Measurements from ENCODE around the gene ATP2B3.

The ATP2B3 gene

GRCh38 chrX:153582896-153583295 lies 65.5 kb downstream of the ATP2B3 start:
- H3K36me3 ChIP-seq (ENCODE audit: control insufficient read depth, insufficient read depth, low read length): peaks cover 2% of the 10 kb centered on the region
- no peak overlapping the region for H3K4me3 ChIP-seq (ENCODE audit: low read depth, low read length)
- no peaks in the 10 kb centered on the region for H3K4me1 ChIP-seq (ENCODE audit: control insufficient read depth, insufficient read depth, low read length)
- no peak overlapping the region for H3K9ac ChIP-seq (ENCODE audit: low read depth, low read length)
- H3K27me3 ChIP-seq (ENCODE audit: control insufficient read depth, insufficient read depth, low read length): no peaks in the 10 kb centered on the region
- no peaks in the 10 kb centered on the region for H3K9me3 ChIP-seq (ENCODE audit: control insufficient read depth, insufficient read depth, low read length)

GRCh38 chrX:153583433-153583832 lies 66.0 kb downstream of the ATP2B3 start:
- no peaks in the 10 kb centered on the region for H3K27me3 ChIP-seq (ENCODE audit: control insufficient read depth, insufficient read depth, low read length)
- H3K9me3 ChIP-seq (ENCODE audit: control insufficient read depth, insufficient read depth, low read length): peaks cover 3% of the 10 kb centered on the region
- no peaks in the 10 kb centered on the region for H3K4me1 ChIP-seq (ENCODE audit: control insufficient read depth, insufficient read depth, low read length)
- H3K4me3 ChIP-seq (ENCODE audit: low read depth, low read length): no peak overlapping the region
- peaks cover 2% of the 10 kb centered on the region for H3K36me3 ChIP-seq (ENCODE audit: control insufficient read depth, insufficient read depth, low read length)
- no peak overlapping the region for H3K9ac ChIP-seq (ENCODE audit: low read depth, low read length)

GRCh38 chrX:153585827-153586226 lies 68.4 kb downstream of the ATP2B3 start:
- Histone ChIP-seq H3K27me3 (ENCODE audit: control insufficient read depth, insufficient read depth, low read length) (no peaks in the 10 kb centered on the region), H3K9me3 (ENCODE audit: control insufficient read depth, insufficient read depth, low read length) (peaks cover 6% of the 10 kb centered on the region), H3K9ac (ENCODE audit: low read depth, low read length) (no peak overlapping the region), H3K4me3 (ENCODE audit: low read depth, low read length) (no peak overlapping the region), H3K4me1 (ENCODE audit: control insufficient read depth, insufficient read depth, low read length) (no peaks in the 10 kb centered on the region), H3K36me3 (ENCODE audit: control insufficient read depth, insufficient read depth, low read length) (peaks cover 5% of the 10 kb centered on the region)

- peaks cover 6% of the 10 kb centered on the region for H3K9me3 ChIP-seq (ENCODE audit: control insufficient read depth, insufficient read depth, low read length)
- no peak overlapping the region for H3K4me3 ChIP-seq (ENCODE audit: low read depth, low read length)
- H3K27me3 ChIP-seq (ENCODE audit: control insufficient read depth, insufficient read depth, low read length): no peaks in the 10 kb centered on the region
- no peak overlapping the region for H3K9ac ChIP-seq (ENCODE audit: low read depth, low read length)
- H3K4me1 ChIP-seq (ENCODE audit: control insufficient read depth, insufficient read depth, low read length): no peaks in the 10 kb centered on the region
- peaks cover 8% of the 10 kb centered on the region for H3K36me3 ChIP-seq (ENCODE audit: control insufficient read depth, insufficient read depth, low read length)
Observed at GRCh38 chrX:153587342-153587741, 69.9 kb downstream of the ATP2B3 start.

- Histone ChIP-seq H3K36me3 (ENCODE audit: control insufficient read depth, insufficient read depth, low read length) (peaks cover 11% of the 10 kb centered on the region), H3K9ac (ENCODE audit: low read depth, low read length) (no peak overlapping the region), H3K4me3 (ENCODE audit: low read depth, low read length) (no peak overlapping the region), H3K9me3 (ENCODE audit: control insufficient read depth, insufficient read depth, low read length) (peaks cover 6% of the 10 kb centered on the region), H3K27me3 (ENCODE audit: control insufficient read depth, insufficient read depth, low read length) (no peaks in the 10 kb centered on the region), H3K4me1 (ENCODE audit: control insufficient read depth, insufficient read depth, low read length) (no peaks in the 10 kb centered on the region)
Observed at GRCh38 chrX:153588021-153588781, 70.8 kb downstream of the ATP2B3 start.

- Histone ChIP-seq H3K9me3 (ENCODE audit: control insufficient read depth, insufficient read depth, low read length) (peaks cover 6% of the 10 kb centered on the region), H3K4me3 (ENCODE audit: low read depth, low read length) (no peak overlapping the region), H3K9ac (ENCODE audit: low read depth, low read length) (no peak overlapping the region), H3K27me3 (ENCODE audit: control insufficient read depth, insufficient read depth, low read length) (no peaks in the 10 kb centered on the region), H3K4me1 (ENCODE audit: control insufficient read depth, insufficient read depth, low read length) (no peaks in the 10 kb centered on the region), H3K36me3 (ENCODE audit: control insufficient read depth, insufficient read depth, low read length) (peaks cover 10% of the 10 kb centered on the region)
Observed at GRCh38 chrX:153588782-153589446, 71.5 kb downstream of the ATP2B3 start.

- Histone ChIP-seq H3K36me3 (ENCODE audit: control insufficient read depth, insufficient read depth, low read length) (peaks cover 13% of the 10 kb centered on the region), H3K27me3 (ENCODE audit: control insufficient read depth, insufficient read depth, low read length) (no peaks in the 10 kb centered on the region), H3K9ac (ENCODE audit: low read depth, low read length) (no peak overlapping the region), H3K4me3 (ENCODE audit: low read depth, low read length) (no peak overlapping the region), H3K9me3 (ENCODE audit: control insufficient read depth, insufficient read depth, low read length) (peaks cover 6% of the 10 kb centered on the region), H3K4me1 (ENCODE audit: control insufficient read depth, insufficient read depth, low read length) (no peaks in the 10 kb centered on the region)
Observed at GRCh38 chrX:153590961-153591956, 73.8 kb downstream of the ATP2B3 start.

GRCh38 chrX:153592091-153592833 lies 74.8 kb downstream of the ATP2B3 start:
- no peak overlapping the region for H3K9ac ChIP-seq (ENCODE audit: low read depth, low read length)
- peaks cover 16% of the 10 kb centered on the region for H3K36me3 ChIP-seq (ENCODE audit: control insufficient read depth, insufficient read depth, low read length)
- H3K4me1 ChIP-seq (ENCODE audit: control insufficient read depth, insufficient read depth, low read length): no peaks in the 10 kb centered on the region
- H3K9me3 ChIP-seq (ENCODE audit: control insufficient read depth, insufficient read depth, low read length): peaks cover 6% of the 10 kb centered on the region
- no peak overlapping the region for H3K4me3 ChIP-seq (ENCODE audit: low read depth, low read length)
- H3K27me3 ChIP-seq (ENCODE audit: control insufficient read depth, insufficient read depth, low read length): no peaks in the 10 kb centered on the region

- H3K4me1 ChIP-seq (ENCODE audit: control insufficient read depth, insufficient read depth, low read length): no peaks in the 10 kb centered on the region
- no peak overlapping the region for H3K4me3 ChIP-seq (ENCODE audit: low read depth, low read length)
- H3K36me3 ChIP-seq (ENCODE audit: control insufficient read depth, insufficient read depth, low read length): peaks cover 16% of the 10 kb centered on the region
- H3K27me3 ChIP-seq (ENCODE audit: control insufficient read depth, insufficient read depth, low read length): no peaks in the 10 kb centered on the region
- no peak overlapping the region for H3K9ac ChIP-seq (ENCODE audit: low read depth, low read length)
- H3K9me3 ChIP-seq (ENCODE audit: control insufficient read depth, insufficient read depth, low read length): peaks cover 6% of the 10 kb centered on the region
Observed at GRCh38 chrX:153592966-153593688, 75.7 kb downstream of the ATP2B3 start.

- no peak overlapping the region for H3K4me3 ChIP-seq (ENCODE audit: low read depth, low read length)
- no peaks in the 10 kb centered on the region for H3K4me1 ChIP-seq (ENCODE audit: control insufficient read depth, insufficient read depth, low read length)
- H3K27me3 ChIP-seq (ENCODE audit: control insufficient read depth, insufficient read depth, low read length): no peaks in the 10 kb centered on the region
- H3K9me3 ChIP-seq (ENCODE audit: control insufficient read depth, insufficient read depth, low read length): no peaks in the 10 kb centered on the region
- peaks cover 16% of the 10 kb centered on the region for H3K36me3 ChIP-seq (ENCODE audit: control insufficient read depth, insufficient read depth, low read length)
- no peak overlapping the region for H3K9ac ChIP-seq (ENCODE audit: low read depth, low read length)
Observed at GRCh38 chrX:153593811-153594500, 76.5 kb downstream of the ATP2B3 start.

Data from iPS-15b (cell line).